ENCODE results near the gene HSPG2. TPM values are rescaled to one million over a fixed set of nuclear protein-coding genes. Genes with fewer than 3 reads are reported as not detected.
"Not testable (repeated sequence)": the region's sequence is repeated elsewhere in the genome, so short reads cannot be mapped to it uniquely, and the experiment has no call there.

The HSPG2 gene
- total and polyA plus RNA-seq, 2 of the 13 experiments (the other 11 are each of a cell fraction or from before 2014, with no cell fraction given), result 9.1 to 13.1 TPM

GRCh38 chr1:21983539-21983938 is 46.4 kb upstream of the HSPG2 start:
- H3K9me3 ChIP-seq (ENCODE audit: low read length); H2AFZ ChIP-seq (ENCODE audit: low read length); BruUV-seq (replicated peaks); H3K79me2 ChIP-seq (ENCODE audit: insufficient read depth, low read length); H3K27ac ChIP-seq (ENCODE audit: extremely low read length, insufficient read depth, low read length); DNase-seq (ENCODE audit: low spot score); H3K27me3 ChIP-seq (ENCODE audit: control insufficient read depth in 1 of 2, insufficient read depth in 2 of 2, low read length in 2 of 2); in situ Hi-C loops (cut with HindIII; ENCODE audit: extremely low pct_ligation_motif_present, low pct_unique_long_range_greater_than_20kb); H3K9ac ChIP-seq (ENCODE audit: insufficient read depth, low read depth, low read length); H3K4me2 ChIP-seq (ENCODE audit: low read depth, low read length); FAIRE-seq; H3K4me3 ChIP-seq (replicated peaks in 1 of 3; ENCODE audit: insufficient read depth in 1 of 3, low read depth in 2 of 3, low read length in 3 of 3); CTCF ChIA-PET (ENCODE audit: low intra/inter-chr PET ratio, low total read pairs); ATAC-seq; H4K20me1 ChIP-seq (ENCODE audit: insufficient read depth, low read length); intact Hi-C loops (cut with micrococcal nuclease; ENCODE audit: unreplicated experiment); H3K36me3 ChIP-seq (replicated peaks in 1 of 2; ENCODE audit: control insufficient read depth in 1 of 2, insufficient read depth in 2 of 2, low read length in 2 of 2); POLR2A ChIA-PET: not testable (repeated sequence)
- 38% methylated on average over 4 of the region's 15 CpGs for WGBS (ENCODE audit: low lambda C conversion rate)
- peaks cover 10% of the 10 kb centered on the region for H3K4me1 ChIP-seq (ENCODE audit: insufficient read depth, low read length)

GRCh38 chr1:21982122-21982521 is 45.0 kb upstream of the HSPG2 start:
- H4K20me1 ChIP-seq (ENCODE audit: insufficient read depth, low read length); H3K4me2 ChIP-seq (ENCODE audit: low read depth, low read length); H3K4me3 ChIP-seq (replicated peaks in 1 of 3; ENCODE audit: insufficient read depth in 1 of 3, low read depth in 2 of 3, low read length in 3 of 3); H3K79me2 ChIP-seq (ENCODE audit: insufficient read depth, low read length); H3K9ac ChIP-seq (ENCODE audit: insufficient read depth, low read depth, low read length); POLR2A ChIA-PET; FAIRE-seq; in situ Hi-C loops (cut with HindIII; ENCODE audit: extremely low pct_ligation_motif_present, low pct_unique_long_range_greater_than_20kb); H3K9me3 ChIP-seq (ENCODE audit: low read length); ATAC-seq; DNase-seq (ENCODE audit: low spot score); H3K27ac ChIP-seq (ENCODE audit: extremely low read length, insufficient read depth, low read length); intact Hi-C loops (cut with micrococcal nuclease; ENCODE audit: unreplicated experiment); BruUV-seq (replicated peaks); H2AFZ ChIP-seq (ENCODE audit: low read length); H3K27me3 ChIP-seq (ENCODE audit: control insufficient read depth in 1 of 2, insufficient read depth in 2 of 2, low read length in 2 of 2); H3K36me3 ChIP-seq (replicated peaks in 1 of 2; ENCODE audit: control insufficient read depth in 1 of 2, insufficient read depth in 2 of 2, low read length in 2 of 2); CTCF ChIA-PET (ENCODE audit: low intra/inter-chr PET ratio, low total read pairs): not testable (repeated sequence)
- peaks cover 14% of the 10 kb centered on the region for H3K4me1 ChIP-seq (ENCODE audit: insufficient read depth, low read length)
- 45% methylated on average over 5 of the region's 6 CpGs for WGBS (ENCODE audit: low lambda C conversion rate)

GRCh38 chr1:21981253-21981652 is 44.1 kb upstream of the HSPG2 start:
- H3K4me2 ChIP-seq (ENCODE audit: low read depth, low read length); H2AFZ ChIP-seq (ENCODE audit: low read length); intact Hi-C loops (cut with micrococcal nuclease; ENCODE audit: unreplicated experiment); POLR2A ChIA-PET; ATAC-seq; FAIRE-seq; H4K20me1 ChIP-seq (ENCODE audit: insufficient read depth, low read length); H3K36me3 ChIP-seq (replicated peaks in 1 of 2; ENCODE audit: control insufficient read depth in 1 of 2, insufficient read depth in 2 of 2, low read length in 2 of 2); H3K4me3 ChIP-seq (replicated peaks in 1 of 3; ENCODE audit: insufficient read depth in 1 of 3, low read depth in 2 of 3, low read length in 3 of 3); CTCF ChIA-PET (ENCODE audit: low intra/inter-chr PET ratio, low total read pairs); DNase-seq (ENCODE audit: low spot score); H3K27ac ChIP-seq (ENCODE audit: extremely low read length, insufficient read depth, low read length); H3K27me3 ChIP-seq (ENCODE audit: control insufficient read depth in 1 of 2, insufficient read depth in 2 of 2, low read length in 2 of 2); H3K9me3 ChIP-seq (ENCODE audit: low read length); BruUV-seq (replicated peaks); H3K79me2 ChIP-seq (ENCODE audit: insufficient read depth, low read length); H3K9ac ChIP-seq (ENCODE audit: insufficient read depth, low read depth, low read length); in situ Hi-C loops (cut with HindIII; ENCODE audit: extremely low pct_ligation_motif_present, low pct_unique_long_range_greater_than_20kb): not testable (repeated sequence)
- WGBS (ENCODE audit: low lambda C conversion rate), result 33% methylated on average over 1 of the region's 4 CpGs
- H3K4me1 ChIP-seq (ENCODE audit: insufficient read depth, low read length), result peaks cover 23% of the 10 kb centered on the region
